ENCODE data around the gene ECSIT.

- TF ChIP-seq POLR2A (IDR thresholded peaks at IDR 0.05; ENCODE audit: low read depth, low read length) (no peak), POLR2AphosphoS5 (IDR thresholded peaks at IDR 0.05; ENCODE audit: low read depth, low read length) (no peak)
Observed at GRCh38 chr19:11534538-11534937, 5.6 kb upstream of the ECSIT start.
